ENCODE data around the gene RGS3.
"Not testable (repeated sequence)": the region's sequence is repeated elsewhere in the genome, so short reads cannot be mapped to it uniquely, and the experiment has no call there.

GRCh38 chr9:113549892-113550291 is 86.4 kb downstream of the RGS3 start:
- not testable (repeated sequence) for TF ChIP-seq CTCF, POLR2A (IDR thresholded peaks at IDR 0.05)
